Activated naive CD4-positive, alpha-beta T cell treated with anti-CD3 and anti-CD28 coated beads, Interleukin-2, amount 10 ng/mL, durations not matched to agents 7 days and 5 days (primary cell): Measurements from ENCODE around the gene IWS1.

ENCODE experiments used
- CTCF ChIA-PET: fragments of 350-600 bp; sonication (Branson Sonifier 250); formaldehyde crosslinking; loops from one replicate; lab custom pipeline; 2021; ENCODE audit warnings: antibody characterized with exemption; lab: Charles Lee
- DNase-seq: peaks from one replicate; pipeline ENCODE4 v3.0.0-alpha.2; 2020
- H3K27ac Mint-ChIP-seq: one replicate; pipeline ENCODE4 v1.8.0; 2021; ENCODE audit warnings: mild to moderate bottlenecking, moderate library complexity, mixed read lengths
- H3K27me3 Mint-ChIP-seq: one replicate; pipeline ENCODE4 v1.8.0; 2021; ENCODE audit warnings: mild to moderate bottlenecking, mixed read lengths
- H3K36me3 Mint-ChIP-seq: one replicate; pipeline ENCODE4 v1.8.0; 2021; ENCODE audit warnings: mixed read lengths
- H3K4me1 Mint-ChIP-seq: one replicate; pipeline ENCODE4 v1.8.0; 2021; ENCODE audit warnings: mixed read lengths
- H3K4me3 Mint-ChIP-seq: one replicate; pipeline ENCODE4 v1.8.0; 2021; ENCODE audit warnings: mild to moderate bottlenecking, moderate library complexity, mixed read lengths
- H3K9me3 Mint-ChIP-seq: one replicate; pipeline ENCODE4 v1.8.0; 2021; ENCODE audit warnings: mixed read lengths

IWS1 gene

DNA sequence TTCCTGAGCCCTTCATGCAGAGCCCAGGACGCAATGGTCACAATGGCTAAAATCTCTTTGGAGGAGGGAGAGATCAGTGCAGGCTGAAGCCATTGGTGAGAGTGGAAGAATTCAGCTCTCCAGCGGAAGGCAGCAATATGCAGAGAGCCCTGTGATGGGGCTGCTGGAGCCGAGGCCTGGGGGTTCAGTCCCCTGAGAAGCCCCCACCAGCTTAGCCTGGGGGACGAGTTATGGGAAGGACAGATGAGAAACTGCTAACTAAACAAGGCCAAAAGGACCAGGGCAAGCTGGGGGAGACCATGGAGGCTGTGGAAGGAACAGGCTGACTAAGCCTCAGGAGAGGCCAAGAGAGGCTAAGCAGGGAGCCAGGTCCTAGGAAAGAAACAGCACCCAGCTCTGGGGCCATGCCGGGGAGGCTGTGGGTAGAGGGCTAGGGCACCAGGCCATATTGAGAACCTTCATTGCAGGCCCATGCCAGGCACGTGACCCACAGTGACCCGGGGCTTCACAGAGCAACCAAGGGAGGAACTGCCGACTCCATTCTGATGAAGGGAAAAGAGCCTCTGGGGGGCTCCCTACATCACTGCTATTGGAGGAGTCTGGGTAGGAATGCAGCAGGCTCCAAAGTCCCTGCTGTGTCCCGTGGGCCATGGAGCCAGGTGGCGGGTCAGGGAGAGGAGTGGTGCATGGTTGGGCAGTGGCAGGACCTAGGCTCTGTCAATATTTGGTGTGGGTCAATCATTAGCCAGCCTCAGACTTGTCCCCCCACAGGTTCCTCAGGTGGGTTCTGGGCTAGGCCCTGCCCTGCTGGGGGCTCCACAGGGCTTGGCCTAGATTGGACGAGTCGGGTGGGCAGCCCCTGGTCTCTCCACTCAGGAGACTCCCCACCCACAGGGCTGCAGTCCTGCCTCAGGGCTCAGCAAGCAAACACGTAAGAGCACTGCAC lies 88.2 kb downstream of the IWS1 start:
- Mint-ChIP-seq H3K4me1 (no peaks in the 10 kb centered on the region), H3K4me3 (no peak overlapping the region)
- CTCF ChIA-PET, result no interaction called here

DNA sequence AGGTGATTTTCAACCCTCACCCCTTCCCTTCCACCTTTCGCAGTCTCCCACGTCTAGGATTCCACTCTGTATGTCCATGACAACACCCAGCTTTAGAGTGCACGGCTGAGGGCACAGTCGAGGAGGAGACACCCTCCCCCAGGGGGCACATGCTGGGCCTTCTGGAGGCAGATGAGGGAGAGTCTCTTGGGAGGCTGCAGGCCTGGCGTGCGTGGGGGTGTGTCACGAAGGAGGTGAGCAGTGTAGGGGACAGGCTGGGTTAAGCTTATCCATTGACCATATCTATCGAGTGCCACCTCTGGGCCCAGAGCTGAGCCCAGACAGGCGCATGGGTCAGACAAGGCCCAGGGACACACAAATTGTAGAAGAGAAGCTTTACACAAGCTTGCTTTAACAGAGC lies 89.2 kb downstream of the IWS1 start:
- DNase-seq, result no peak
- H3K4me3 Mint-ChIP-seq, result no peak overlapping the region
- peaks cover 4% of the 10 kb centered on the region for H3K9me3 Mint-ChIP-seq
- peaks cover 9% of the 10 kb centered on the region for H3K27me3 Mint-ChIP-seq
- CTCF ChIA-PET, result no interaction called here
- no peaks in the 10 kb centered on the region for H3K4me1 Mint-ChIP-seq
- H3K27ac Mint-ChIP-seq, result no peak overlapping the region
- no peaks in the 10 kb centered on the region for H3K36me3 Mint-ChIP-seq

More for the DNA sequence above, 88.2 kb downstream of the IWS1 start:
- Mint-ChIP-seq H3K36me3 (no peaks in the 10 kb centered on the region), H3K9me3 (peaks cover 7% of the 10 kb centered on the region), H3K27ac (no peak overlapping the region), H3K27me3 (peaks cover 5% of the 10 kb centered on the region)
- no peak for DNase-seq

DNA sequence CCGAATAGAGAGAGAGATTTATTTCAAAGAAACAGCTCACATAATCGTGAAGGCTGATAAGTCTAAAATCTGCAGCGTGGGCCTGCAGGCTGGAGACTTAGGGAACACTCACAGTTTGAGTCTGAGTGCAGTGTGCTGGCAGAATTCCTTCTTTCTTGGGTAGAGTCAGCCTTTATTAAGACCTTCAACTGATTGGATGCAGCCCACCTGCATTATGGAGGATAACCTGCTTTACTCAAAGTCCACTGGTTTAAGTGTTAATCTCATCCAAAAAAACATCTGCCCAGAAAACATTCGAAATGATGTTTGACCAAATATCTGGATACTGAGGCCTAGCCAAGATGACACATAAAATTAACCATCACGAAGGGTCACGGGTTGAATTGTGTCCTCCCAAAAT lies 91.8 kb downstream of the IWS1 start:
- Mint-ChIP-seq H3K36me3 (no peaks in the 10 kb centered on the region), H3K9me3 (no peaks in the 10 kb centered on the region), H3K4me1 (no peaks in the 10 kb centered on the region), H3K27ac (no peak overlapping the region), H3K4me3 (no peak overlapping the region), H3K27me3 (peaks cover 4% of the 10 kb centered on the region)
- DNase-seq, result no peak
- CTCF ChIA-PET, result no interaction called here

DNA sequence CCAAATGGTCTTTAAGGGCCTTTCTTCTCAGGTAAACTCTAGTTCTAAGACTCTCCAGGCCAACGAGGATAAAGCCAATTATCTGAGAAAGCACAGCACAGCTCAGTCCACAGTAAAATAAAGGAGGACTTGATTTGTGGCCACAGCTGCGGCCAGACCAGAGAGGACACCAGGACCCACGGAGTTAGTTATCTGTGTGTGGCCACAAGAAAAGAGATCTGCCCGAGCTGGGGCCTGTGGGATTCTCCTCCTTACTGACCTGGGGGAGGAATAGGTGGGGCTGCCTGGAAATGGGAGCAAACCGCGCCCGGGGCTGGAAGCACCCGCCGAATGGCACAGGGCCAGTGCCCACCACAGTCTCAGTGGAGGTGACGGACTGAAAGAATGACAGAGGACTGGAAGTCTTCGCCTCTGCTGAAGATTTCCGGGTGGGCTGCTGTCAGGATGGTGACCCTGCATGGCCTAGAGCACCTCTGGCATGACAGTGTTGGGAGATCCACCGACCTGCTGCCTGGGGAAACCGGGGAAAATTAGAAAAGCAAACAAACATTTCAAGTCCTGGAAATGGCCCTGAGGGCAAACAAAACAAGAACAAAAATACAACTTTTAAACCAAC lies 94.8 kb downstream of the IWS1 start:
- Mint-ChIP-seq H3K27me3 (peaks cover 4% of the 10 kb centered on the region), H3K36me3 (no peaks in the 10 kb centered on the region), H3K27ac (no peak overlapping the region), H3K4me1 (no peaks in the 10 kb centered on the region), H3K4me3 (no peak overlapping the region), H3K9me3 (no peaks in the 10 kb centered on the region)
- DNase-seq, result no peak
- CTCF ChIA-PET, result no interaction called here
